Activated naive CD8-positive, alpha-beta T cell treated with anti-CD3 and anti-CD28 coated beads for 36 hours (primary cell): ENCODE measurements around the gene DUS2. TPM values are rescaled to one million over a fixed set of nuclear protein-coding genes. Genes with fewer than 3 reads are reported as not detected.
"Not testable (repeated sequence)": the region's sequence is repeated elsewhere in the genome, so short reads cannot be mapped to it uniquely, and the experiment has no call there.

ENCODE experiments used
- DNase-seq: peaks from one replicate; pipeline ENCODE4 v3.0.0; 2021
- H3K27ac Mint-ChIP-seq: one replicate; pipeline ENCODE4 v1.8.0; 2022; ENCODE audit warnings: mild to moderate bottlenecking, moderate library complexity, mixed read lengths
- H3K27me3 Mint-ChIP-seq: one replicate; pipeline ENCODE4 v1.8.0; 2022; ENCODE audit warnings: mild to moderate bottlenecking, mixed read lengths
- H3K36me3 Mint-ChIP-seq: one replicate; pipeline ENCODE4 v1.8.0; 2021; ENCODE audit warnings: mild to moderate bottlenecking, mixed read lengths
- H3K4me1 Mint-ChIP-seq: one replicate; pipeline ENCODE4 v1.8.0; 2021; ENCODE audit warnings: mixed read lengths
- H3K4me3 Mint-ChIP-seq: one replicate; pipeline ENCODE4 v1.8.0; 2022; ENCODE audit warnings: mild to moderate bottlenecking, moderate library complexity, mixed read lengths
- H3K9me3 Mint-ChIP-seq: one replicate; pipeline ENCODE4 v1.8.0; 2022; ENCODE audit warnings: mixed read lengths
- total RNA-seq, 2 experiments: library from RNA; stranded (reverse); gene quantifications; one replicate each; pipeline ENCODE4 v1.2.3, GENCODE V29; 2021

DUS2 gene
- total RNA-seq, 2 experiments from 2014 or later, result 34.6 to 39.1 TPM

DNA sequence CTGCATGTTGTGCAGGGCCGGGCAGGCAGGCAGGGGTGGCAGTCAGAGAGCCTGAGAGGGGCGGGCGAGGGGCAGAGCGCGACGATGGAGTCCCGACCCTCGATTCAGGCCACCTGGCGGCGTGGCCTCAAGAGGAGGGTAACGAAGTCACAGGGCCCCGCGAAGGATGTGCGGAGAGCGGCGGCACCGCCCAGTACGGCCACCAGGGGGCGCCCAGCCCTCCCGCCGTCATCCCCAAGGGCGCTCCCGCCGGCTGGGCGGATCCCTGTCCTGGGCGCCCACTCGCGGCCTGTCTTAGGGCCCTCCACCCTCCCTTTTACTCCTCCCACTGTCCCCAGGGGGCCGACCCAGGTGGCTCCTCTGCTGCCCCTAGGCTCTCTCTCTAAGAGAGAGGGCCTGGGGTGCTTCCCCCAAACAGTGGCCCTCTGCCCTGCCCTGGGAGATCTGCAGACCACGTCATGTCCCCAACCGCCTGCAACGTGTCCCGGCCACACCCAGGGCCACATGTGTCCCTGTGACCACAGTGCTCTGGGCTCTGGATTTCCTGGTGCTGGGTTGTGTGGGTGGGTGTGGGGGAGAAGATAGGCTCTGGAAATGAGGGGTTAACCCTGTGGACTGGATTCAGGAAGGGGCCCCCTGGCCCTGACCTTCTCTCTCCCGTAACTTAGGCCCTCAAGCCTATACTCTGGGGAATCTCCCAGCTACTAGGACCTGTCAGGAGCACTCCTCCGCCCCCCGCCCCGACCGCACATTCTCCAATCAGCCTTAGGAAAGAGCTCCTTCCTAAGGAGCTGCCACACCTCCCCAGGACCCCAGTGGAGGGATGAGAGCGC is 29.7 kb upstream of the DUS2 start:
- H3K27me3 Mint-ChIP-seq, result no peaks in the 10 kb centered on the region
- H3K4me3 Mint-ChIP-seq, result peak overlapping the region; percentile 78
- H3K27ac Mint-ChIP-seq, result peak overlapping the region; percentile 98
- peak; percentile 90 for DNase-seq
- no peaks in the 10 kb centered on the region for H3K9me3 Mint-ChIP-seq
- peaks cover 32% of the 10 kb centered on the region for H3K4me1 Mint-ChIP-seq
- H3K36me3 Mint-ChIP-seq, result peaks cover 9% of the 10 kb centered on the region

DNA sequence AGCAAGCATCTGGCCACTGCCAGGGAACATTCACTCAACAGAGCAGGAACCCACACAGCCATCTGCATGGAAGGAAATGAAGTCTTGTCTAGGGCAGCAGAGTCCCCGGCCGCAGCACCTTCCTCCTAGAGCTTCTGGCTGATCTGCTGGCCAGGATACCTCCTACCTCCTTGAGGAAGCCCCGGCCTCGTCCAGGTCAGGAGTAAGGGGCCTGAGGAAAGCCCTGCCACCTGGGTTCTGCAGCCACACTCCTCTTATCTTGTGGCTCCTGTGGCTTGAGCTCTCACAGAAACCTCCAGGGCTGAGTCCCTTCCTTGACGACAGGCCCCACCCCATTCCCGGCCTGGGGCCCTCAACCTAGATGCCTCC is 29.1 kb upstream of the DUS2 start:
- H3K27me3 Mint-ChIP-seq, H3K9me3 Mint-ChIP-seq, DNase-seq: not testable (repeated sequence)
- peaks cover 38% of the 10 kb centered on the region for H3K4me1 Mint-ChIP-seq
- H3K27ac Mint-ChIP-seq, result peak overlapping the region; percentile 98
- peaks cover 12% of the 10 kb centered on the region for H3K36me3 Mint-ChIP-seq
- H3K4me3 Mint-ChIP-seq, result peak overlapping the region; percentile 78

DNA sequence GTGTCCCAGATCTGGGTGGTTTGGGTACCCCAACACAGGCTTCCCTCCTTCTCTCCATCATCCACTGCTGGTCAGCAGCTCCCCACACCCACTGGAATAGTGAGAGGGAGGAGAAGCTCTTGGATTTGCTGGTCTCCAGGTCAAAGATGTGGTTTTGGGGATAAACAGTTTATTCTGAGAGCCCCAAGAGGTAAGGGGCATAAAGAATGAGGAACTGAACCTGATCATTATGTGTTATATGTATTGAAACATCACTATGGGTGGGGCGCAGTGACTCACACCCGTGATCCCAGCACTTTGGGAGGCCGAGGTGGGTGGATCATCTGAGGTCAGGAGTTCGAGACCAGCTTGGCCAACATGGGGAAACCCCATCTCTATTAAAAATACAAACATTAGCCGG is 27.7 kb upstream of the DUS2 start:
- Mint-ChIP-seq H3K4me1 (peaks cover 52% of the 10 kb centered on the region), H3K27ac (peak overlapping the region; percentile 84), H3K36me3 (peaks cover 12% of the 10 kb centered on the region), H3K4me3 (no peak overlapping the region), H3K9me3 (peaks cover 1% of the 10 kb centered on the region), H3K27me3 (no peaks in the 10 kb centered on the region)
- peak; percentile 55 for DNase-seq

DNA sequence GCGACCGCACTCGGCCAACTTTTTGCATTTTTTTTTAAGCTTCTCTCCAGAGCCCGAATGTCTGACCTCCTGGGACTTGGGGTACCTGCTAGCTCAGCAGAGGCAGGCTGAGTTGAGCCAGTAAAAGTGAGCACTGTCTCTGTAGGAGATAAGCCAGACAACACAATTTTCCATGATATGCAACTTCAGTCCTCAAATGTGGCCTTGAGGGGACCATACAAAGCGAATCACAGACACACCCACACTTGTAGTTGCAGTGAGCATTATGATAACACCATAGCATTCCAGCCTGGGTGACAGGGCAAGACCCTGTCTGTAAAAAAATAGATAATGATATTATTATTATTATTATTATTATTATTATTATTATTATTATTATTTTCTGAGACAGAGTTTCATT is 26.4 kb upstream of the DUS2 start:
- Mint-ChIP-seq H3K4me1 (peaks cover 53% of the 10 kb centered on the region), H3K27ac (peak overlapping the region; percentile 42), H3K36me3 (peaks cover 12% of the 10 kb centered on the region), H3K4me3 (no peak overlapping the region), H3K27me3 (no peaks in the 10 kb centered on the region), H3K9me3 (peaks cover 1% of the 10 kb centered on the region)
- DNase-seq, result no peak

DNA sequence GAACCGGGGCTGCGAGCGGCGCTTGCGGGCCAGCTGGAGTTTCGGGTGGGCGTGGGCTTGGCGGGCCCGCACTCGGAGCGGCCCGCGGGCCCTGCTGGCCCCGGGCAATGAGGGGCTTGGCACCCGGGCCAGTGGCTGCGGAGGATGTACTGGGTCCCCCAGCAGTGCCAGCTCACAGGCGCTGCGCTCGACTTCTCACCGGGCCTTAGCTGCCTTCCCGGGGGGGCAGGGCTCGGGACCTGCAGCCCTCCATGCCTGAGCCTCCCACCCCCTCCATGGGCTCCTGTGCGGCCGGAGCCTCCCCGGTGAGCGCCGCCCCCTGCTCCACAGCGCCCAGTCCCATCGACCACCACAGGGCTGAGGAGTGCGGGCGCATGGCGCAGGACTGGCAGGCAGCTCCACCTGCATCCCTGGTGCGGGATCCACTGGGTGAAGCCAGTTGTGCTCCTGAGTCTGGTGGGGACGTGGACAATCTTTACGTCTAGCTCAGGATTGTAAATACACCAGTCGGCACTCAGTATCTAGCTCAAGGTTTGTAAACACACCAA is 24.8 kb upstream of the DUS2 start:
- DNase-seq, H3K4me3 Mint-ChIP-seq, H3K9me3 Mint-ChIP-seq, H3K27me3 Mint-ChIP-seq: not testable (repeated sequence)
- peak overlapping the region; percentile 88 for H3K27ac Mint-ChIP-seq
- peaks cover 12% of the 10 kb centered on the region for H3K36me3 Mint-ChIP-seq
- peaks cover 48% of the 10 kb centered on the region for H3K4me1 Mint-ChIP-seq

DNA sequence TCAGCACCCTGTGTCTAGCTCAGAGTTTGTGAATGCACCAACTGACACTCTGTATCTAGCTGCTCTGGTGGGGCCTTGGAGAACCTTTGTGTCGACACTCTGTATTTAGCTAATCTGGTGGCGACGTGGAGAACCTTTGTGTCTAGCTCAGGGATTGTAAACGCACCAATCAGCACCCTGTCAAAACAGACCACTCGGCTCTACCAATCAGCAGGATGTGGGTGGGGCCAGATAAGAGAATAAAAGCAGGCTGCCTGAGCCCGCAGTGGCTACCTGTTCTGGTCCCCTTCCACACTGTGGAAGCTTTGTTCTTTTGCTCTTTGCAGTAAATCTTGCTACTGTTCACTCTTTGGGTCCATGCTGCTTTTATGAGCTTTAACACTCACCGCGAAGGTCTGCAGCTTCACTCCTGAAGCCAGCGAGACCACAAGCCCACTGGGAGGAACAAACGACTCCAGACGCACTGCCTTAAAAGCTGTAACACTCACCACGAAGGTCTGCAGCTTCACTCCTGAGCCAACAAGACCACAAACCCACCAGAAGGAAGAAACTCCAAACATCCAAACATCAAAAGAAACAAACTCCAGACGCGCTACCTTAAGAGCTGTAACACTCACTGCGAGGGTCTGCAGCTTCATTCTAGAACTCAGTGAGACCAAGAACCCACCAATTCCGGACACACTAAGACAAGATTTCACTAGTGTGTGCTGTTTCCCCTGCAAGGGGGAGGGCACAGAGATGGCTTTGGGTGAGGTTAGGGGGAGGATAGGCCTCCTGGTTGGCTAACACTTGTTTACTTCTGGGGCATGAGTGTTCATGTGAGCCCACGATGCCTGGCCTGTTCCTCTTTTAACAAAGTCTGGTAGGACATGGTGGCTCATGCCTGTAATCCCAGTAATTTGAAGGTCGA is 24.1 kb upstream of the DUS2 start, which contains the start of gene DPEP2:
TSS of gene DPEP2 (minus strand) at position 706 of the 910 bp plus-strand sequence. CDS start 6,272 bp downstream, outside the sequence.
- Mint-ChIP-seq H3K4me3 (peak within 1 kb of the TSS; percentile 76), H3K36me3 (peaks cover 12% of the 10 kb centered on the region), H3K27ac (peak within 1 kb of the TSS; percentile 88), H3K4me1 (peaks cover 42% of the 10 kb centered on the region)
- H3K27me3 Mint-ChIP-seq, H3K9me3 Mint-ChIP-seq: not testable (repeated sequence)
- DNase-seq, result peak; percentile 61

DNA sequence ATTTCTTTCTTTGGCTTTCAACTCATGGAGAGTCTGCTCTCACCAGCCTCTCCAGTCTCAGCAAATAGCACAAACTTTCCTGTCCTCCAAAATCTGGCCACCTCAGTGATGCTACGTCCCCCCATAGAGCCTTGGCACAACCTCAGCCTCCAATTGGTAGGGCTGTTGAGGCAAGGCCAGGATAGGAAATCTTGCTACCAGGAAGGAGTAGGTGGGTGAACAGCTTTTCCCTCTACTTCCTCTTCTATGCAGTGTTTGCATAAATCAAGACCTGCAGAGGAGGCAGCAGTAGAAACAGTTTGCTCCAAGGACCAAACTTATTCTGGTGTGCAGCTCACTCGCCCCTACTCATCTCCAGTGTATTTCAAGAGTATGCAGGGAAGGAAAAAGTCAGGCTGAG is 23.1 kb upstream of the DUS2 start:
- H3K27me3 Mint-ChIP-seq, result no peaks in the 10 kb centered on the region
- peaks cover 38% of the 10 kb centered on the region for H3K4me1 Mint-ChIP-seq
- H3K4me3 Mint-ChIP-seq, result peak overlapping the region; percentile 76
- H3K27ac Mint-ChIP-seq, result peak overlapping the region; percentile 88
- peaks cover 12% of the 10 kb centered on the region for H3K36me3 Mint-ChIP-seq
- H3K9me3 Mint-ChIP-seq, result peaks cover 1% of the 10 kb centered on the region
- no peak for DNase-seq

DNA sequence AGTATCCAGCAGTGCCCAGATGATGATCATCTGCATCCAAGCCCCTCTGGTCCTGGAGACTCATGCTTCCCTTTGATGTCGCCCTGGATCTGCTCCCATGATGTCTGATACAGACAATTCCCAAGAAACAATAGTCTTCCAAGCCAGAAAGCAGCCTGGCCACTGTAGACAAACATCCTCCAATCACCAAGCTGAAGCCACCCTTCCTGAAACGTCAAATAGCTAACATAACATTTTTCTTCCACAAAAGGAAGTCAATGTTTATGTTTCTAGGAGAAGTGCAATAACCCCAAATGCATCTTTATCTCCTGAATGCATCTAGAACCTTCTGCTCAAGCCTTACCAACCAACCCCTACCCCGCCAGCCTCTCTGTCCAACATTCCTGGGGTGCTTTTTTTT is 22.6 kb upstream of the DUS2 start:
- Mint-ChIP-seq H3K27me3 (no peaks in the 10 kb centered on the region), H3K9me3 (peaks cover 1% of the 10 kb centered on the region), H3K36me3 (peaks cover 11% of the 10 kb centered on the region), H3K4me1 (peaks cover 35% of the 10 kb centered on the region), H3K27ac (peak overlapping the region; percentile 12), H3K4me3 (no peak overlapping the region)
- no peak for DNase-seq

DNA sequence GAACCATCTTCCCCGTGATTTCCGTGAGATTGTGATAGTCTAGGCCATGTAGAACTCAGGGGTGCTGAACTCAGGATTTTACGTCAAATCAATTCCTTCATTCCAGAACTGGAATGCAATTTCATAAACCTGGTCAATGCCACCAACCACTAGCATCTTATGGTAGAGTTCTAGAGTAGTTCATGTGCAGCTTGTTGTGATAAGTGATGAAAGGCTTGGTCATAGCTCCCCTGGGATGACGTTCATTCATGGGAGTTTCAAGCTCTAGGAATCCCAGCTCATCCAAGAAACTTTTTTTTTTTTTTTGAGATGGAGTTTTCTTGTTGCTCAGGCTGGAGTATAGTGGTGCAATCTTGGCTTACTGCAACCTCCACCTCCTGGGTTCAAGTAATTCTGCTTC is 20.1 kb upstream of the DUS2 start:
- peaks cover 1% of the 10 kb centered on the region for H3K9me3 Mint-ChIP-seq
- H3K4me1 Mint-ChIP-seq, result peaks cover 31% of the 10 kb centered on the region
- no peak for DNase-seq
- no peak overlapping the region for H3K27ac Mint-ChIP-seq
- H3K27me3 Mint-ChIP-seq, result no peaks in the 10 kb centered on the region
- peaks cover 4% of the 10 kb centered on the region for H3K36me3 Mint-ChIP-seq
- no peak overlapping the region for H3K4me3 Mint-ChIP-seq

DNA sequence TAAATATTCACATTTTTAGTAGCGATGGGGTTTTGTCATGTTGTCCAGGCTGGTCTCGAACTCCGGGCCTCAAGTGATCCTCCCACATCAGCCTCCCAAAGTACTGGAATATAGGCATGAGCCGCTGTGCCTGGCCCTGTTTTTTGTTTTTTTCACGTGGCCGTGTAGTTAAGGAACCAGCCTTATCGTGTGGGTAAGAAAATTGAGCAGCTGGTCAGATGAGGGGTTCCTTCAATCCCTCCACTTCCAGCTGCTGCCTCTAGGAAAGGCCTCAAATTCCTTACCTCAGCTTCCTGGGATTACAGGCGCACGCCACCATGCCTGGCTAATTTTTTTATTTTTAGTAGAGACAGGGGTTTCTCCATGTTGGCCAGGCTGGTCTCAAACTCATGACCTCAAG is 17.9 kb upstream of the DUS2 start:
- Mint-ChIP-seq H3K36me3 (no peaks in the 10 kb centered on the region), H3K9me3 (no peaks in the 10 kb centered on the region), H3K4me3 (no peak overlapping the region), H3K27ac (peak overlapping the region; percentile 81), H3K4me1 (peaks cover 13% of the 10 kb centered on the region), H3K27me3 (no peaks in the 10 kb centered on the region)
- DNase-seq, result no peak

DNA sequence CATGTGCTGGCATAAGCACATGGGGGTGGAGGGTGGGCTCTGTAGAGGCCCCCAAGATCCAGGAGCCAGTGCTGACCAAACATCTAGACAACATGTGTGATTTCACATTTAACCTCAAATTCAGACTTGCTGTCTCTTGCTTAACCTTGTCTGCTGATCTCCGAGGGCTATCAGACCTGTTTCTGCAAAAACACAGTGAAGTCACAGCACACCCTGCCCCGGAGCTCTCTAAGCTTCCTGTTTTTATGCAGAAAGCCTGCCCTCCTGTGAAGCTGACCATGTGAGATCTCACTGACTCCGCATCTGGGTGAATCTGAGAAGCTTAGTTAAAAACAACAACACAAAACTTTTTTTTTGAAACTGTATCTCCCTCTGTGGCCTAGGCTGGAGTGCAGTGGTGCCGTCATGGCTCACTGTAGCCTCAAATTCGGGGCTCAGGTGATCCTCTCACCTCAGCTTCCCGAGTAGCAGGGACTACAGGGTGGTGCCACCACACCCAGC is 17.2 kb upstream of the DUS2 start:
- Mint-ChIP-seq H3K27me3 (no peaks in the 10 kb centered on the region), H3K4me3 (peak overlapping the region; percentile 22), H3K9me3 (no peaks in the 10 kb centered on the region), H3K27ac (peak overlapping the region; percentile 81), H3K4me1 (peaks cover 9% of the 10 kb centered on the region), H3K36me3 (no peaks in the 10 kb centered on the region)
- DNase-seq, result no peak

DNA sequence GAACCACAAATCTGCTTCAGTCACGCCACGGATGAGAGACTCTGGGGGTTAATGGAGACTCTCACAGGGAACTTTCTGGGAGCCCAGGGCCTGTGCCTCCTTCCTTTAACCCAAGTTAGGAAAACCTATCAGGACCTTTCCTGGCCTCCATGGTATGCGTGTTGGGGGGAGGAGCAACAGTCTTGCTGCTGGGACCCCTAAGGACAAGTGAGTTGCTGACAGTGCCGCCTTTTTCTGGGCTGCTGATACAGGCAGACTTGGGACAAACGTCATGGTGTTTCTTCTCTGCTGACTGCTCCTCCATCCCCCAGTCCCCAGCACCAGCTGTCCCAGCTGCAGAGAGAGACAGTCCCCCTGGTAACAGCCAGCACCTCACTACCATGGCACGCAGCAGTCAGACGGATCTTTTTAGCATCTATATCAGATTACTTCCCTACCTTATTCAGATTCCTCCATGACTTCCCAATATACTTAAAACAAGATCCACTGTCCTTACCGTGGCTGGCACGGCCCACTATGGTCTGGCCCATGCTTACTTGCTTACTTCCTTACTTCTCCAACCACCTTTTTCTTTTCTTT is 13.8 kb upstream of the DUS2 start:
- no peak overlapping the region for H3K27ac Mint-ChIP-seq
- H3K4me3 Mint-ChIP-seq, result no peak overlapping the region
- no peaks in the 10 kb centered on the region for H3K27me3 Mint-ChIP-seq
- H3K4me1 Mint-ChIP-seq, result peaks cover 18% of the 10 kb centered on the region
- no peaks in the 10 kb centered on the region for H3K9me3 Mint-ChIP-seq
- H3K36me3 Mint-ChIP-seq, result no peaks in the 10 kb centered on the region
- no peak for DNase-seq

DNA sequence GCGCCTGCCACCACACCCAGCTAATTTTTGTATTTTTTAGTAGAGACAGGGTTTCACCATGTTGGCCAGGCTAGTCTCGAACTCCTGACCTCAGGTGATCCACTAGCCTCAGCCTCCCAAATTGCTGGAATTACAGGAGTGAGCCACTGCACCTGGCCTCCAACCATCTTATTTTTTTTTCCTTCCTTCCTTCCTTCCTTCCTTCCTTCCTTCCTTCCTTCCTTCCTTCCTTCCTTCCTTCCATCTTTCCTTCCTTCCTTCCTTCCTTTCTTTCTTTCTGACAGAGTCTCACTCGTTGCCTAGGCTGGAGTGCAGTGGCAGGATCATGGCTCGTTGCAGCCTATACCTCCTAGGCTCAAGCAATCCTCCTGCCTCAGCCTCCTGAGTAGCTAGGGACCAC is 13.2 kb upstream of the DUS2 start:
- not testable (repeated sequence) for H3K27ac Mint-ChIP-seq, H3K27me3 Mint-ChIP-seq, H3K9me3 Mint-ChIP-seq, H3K36me3 Mint-ChIP-seq, H3K4me3 Mint-ChIP-seq, DNase-seq
- peaks cover 21% of the 10 kb centered on the region for H3K4me1 Mint-ChIP-seq

DNA sequence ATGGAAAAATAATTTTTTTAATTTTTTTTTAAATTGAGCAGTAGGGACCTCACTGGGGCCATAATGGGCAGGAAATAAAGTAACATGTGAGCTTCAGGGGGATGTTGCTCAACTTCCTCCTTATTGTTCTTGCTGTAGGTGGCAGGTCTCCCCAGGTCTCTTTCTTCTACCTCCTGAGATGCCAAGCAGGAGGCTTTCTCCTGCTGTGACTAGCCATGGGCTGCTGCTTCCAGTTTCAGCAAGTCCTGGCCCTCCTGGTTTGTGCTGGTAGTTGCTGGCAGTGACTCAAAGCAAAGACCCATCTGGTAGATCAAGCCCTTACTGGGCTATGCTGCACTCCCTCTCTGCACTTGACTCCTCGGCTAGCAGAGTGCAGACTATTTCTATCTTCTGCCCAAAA is 9.6 kb upstream of the DUS2 start:
- Mint-ChIP-seq H3K27ac (peak overlapping the region; percentile 57), H3K27me3 (no peaks in the 10 kb centered on the region), H3K4me3 (no peak overlapping the region), H3K36me3 (no peaks in the 10 kb centered on the region), H3K4me1 (peaks cover 11% of the 10 kb centered on the region), H3K9me3 (no peaks in the 10 kb centered on the region)
- DNase-seq, result no peak

DNA sequence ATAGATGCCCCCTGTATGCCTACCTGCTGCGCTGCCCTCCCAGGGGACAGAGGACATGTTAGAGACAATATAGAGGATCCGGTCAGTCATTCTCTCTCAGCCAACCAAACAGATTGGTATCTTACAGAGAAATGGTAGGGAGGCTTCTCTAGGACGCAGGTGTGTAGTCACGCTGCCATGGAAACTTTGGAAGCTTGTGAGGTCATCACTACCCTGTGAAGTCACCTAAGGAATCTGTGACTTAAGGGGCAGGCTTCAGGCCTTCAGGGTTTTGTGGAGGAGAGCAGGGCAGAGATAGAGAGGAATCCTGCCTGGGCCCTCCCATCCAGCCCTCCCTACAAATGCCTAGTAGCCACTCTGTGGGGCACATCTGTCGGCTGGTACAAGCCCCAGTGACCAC is 7.4 kb upstream of the DUS2 start, which contains the start of gene DPEP2NB:
TSS of gene DPEP2NB (minus strand) at position 231 of the 400 bp plus-strand sequence. CDS start at position 90, 141 bp downstream.
- H3K4me1 Mint-ChIP-seq, result peaks cover 11% of the 10 kb centered on the region
- no peaks in the 10 kb centered on the region for H3K27me3 Mint-ChIP-seq

More for the DNA sequence above, 7.4 kb upstream of the DUS2 start, which contains the start of gene DPEP2NB:
- Mint-ChIP-seq H3K27ac (no peak within 1 kb of the TSS), H3K9me3 (no peaks in the 10 kb centered on the region), H3K4me3 (no peak within 1 kb of the TSS), H3K36me3 (no peaks in the 10 kb centered on the region)
- no peak for DNase-seq
